PC-3 (cell line): Measurements from ENCODE around the gene NTF3. TPM values are rescaled to one million over a fixed set of nuclear protein-coding genes. Genes with fewer than 3 reads are reported as not detected.

ENCODE experiments used
- ATAC-seq: fragments of 200-7000 bp; cut with Tn5 transposase; 2 replicates; pipeline ENCODE4 v1.9.1; 2020; ENCODE audit warnings: mild to moderate bottlenecking, moderate library complexity
- BruUV-seq: library from RNA; stranded (reverse); fragments of 400-500 nt; replicated peaks from 2 replicates; lab custom pipeline; 2021; lab: Mats Ljungman, UMichigan
- CTCF ChIA-PET: fragments of 300-600 bp; sonication (Branson Sonifier 250); formaldehyde crosslinking; loops from one replicate; lab custom pipeline; 2022; ENCODE audit warnings: antibody characterized with exemption; lab: Charles Lee
- POLR2A ChIA-PET: fragments of 300-600 bp; sonication (Branson Sonifier 250); formaldehyde crosslinking; loops from one replicate; lab custom pipeline; 2022; ENCODE audit warnings: antibody characterized with exemption; ENCODE audit not compliant: unreplicated experiment; lab: Charles Lee
- DNase-seq: peaks from one replicate; pipeline ENCODE4 v3.0.0-alpha.2; 2015
- H2AFZ ChIP-seq: fragments of 300-600 bp; sonication (generic); 2 replicates; pipeline ENCODE4 v1.6.0; 2016; ENCODE audit warnings: antibody characterized with exemption, low read length
- H3F3A ChIP-seq: fragments of 300-600 bp; sonication (generic); one replicate; pipeline ENCODE4 v1.6.0; 2017; ENCODE audit warnings: antibody characterized with exemption, low read length, control low read depth, mild to moderate bottlenecking; ENCODE audit not compliant: unreplicated experiment
- H3K27ac ChIP-seq: fragments of 300-600 bp; sonication (generic); 2 replicates; pipeline ENCODE4 v1.5.1; 2016; ENCODE audit warnings: mild to moderate bottlenecking, low read length
- H3K27me3 ChIP-seq: fragments of 300-600 bp; sonication (generic); 2 replicates; pipeline ENCODE4 v1.6.1; 2016; ENCODE audit warnings: low read length, mixed read lengths
- H3K36me3 ChIP-seq: fragments of 300-600 bp; sonication (generic); 2 replicates; pipeline ENCODE4 v1.6.1; 2016; ENCODE audit warnings: low read depth, mixed run types, low read length, mixed read lengths
- H3K4me1 ChIP-seq: fragments of 300-600 bp; sonication (generic); 2 replicates; pipeline ENCODE4 v1.5.1; 2016; ENCODE audit warnings: low read length; ENCODE audit not compliant: insufficient read depth
- H3K4me2 ChIP-seq: fragments of 300-600 bp; sonication (generic); 2 replicates; pipeline ENCODE4 v1.6.0; 2016; ENCODE audit warnings: low read length
- H3K4me3 ChIP-seq: fragments of 300-600 bp; sonication (generic); 2 replicates; pipeline ENCODE4 v1.5.1; 2016; ENCODE audit warnings: mild to moderate bottlenecking, low read length, mixed read lengths
- H3K79me2 ChIP-seq: fragments of 300-600 bp; sonication (generic); 2 replicates; pipeline ENCODE4 v1.6.1; 2017; ENCODE audit warnings: low read length, mixed read lengths
- H3K9ac ChIP-seq: fragments of 300-600 bp; sonication (generic); 2 replicates; pipeline ENCODE4 v1.6.0; 2016; ENCODE audit warnings: mild to moderate bottlenecking, low read length
- H3K9me2 ChIP-seq: fragments of 300-600 bp; sonication (generic); replicated peaks from 2 replicates; pipeline ENCODE4 v1.6.1; 2016; ENCODE audit warnings: mixed run types, low read length, mixed read lengths
- H3K9me3 ChIP-seq: fragments of 300-600 bp; sonication (generic); 2 replicates; pipeline ENCODE4 v1.6.1; 2016; ENCODE audit warnings: low read length, mixed read lengths
- H4K20me1 ChIP-seq: fragments of 300-600 bp; sonication (generic); 2 replicates; pipeline ENCODE4 v1.6.1; 2016; ENCODE audit warnings: low read length, mixed read lengths
- EZH2 ChIP-seq: fragments of 300-600 bp; sonication (generic); IDR thresholded peaks from one replicate; pipeline ENCODE4 v1.6.1; 2017; ENCODE audit warnings: antibody characterized with exemption, mild to moderate bottlenecking, low read length; ENCODE audit not compliant: unreplicated experiment
- EZH2phosphoT487 ChIP-seq: fragments of 300-600 bp; sonication (generic); IDR thresholded peaks from 2 replicates; pipeline ENCODE4 v1.6.1; 2018; ENCODE audit warnings: mild to moderate bottlenecking, antibody characterized with exemption, low read length, borderline replicate concordance
- intact Hi-C: fragments of 100-400 bp; cut with micrococcal nuclease; formaldehyde crosslinking; loops from 2 replicates; pipeline ENCODE4 v1.9.0; 2023
- total RNA-seq: library from RNA; depleted of rRNA; stranded (reverse); fragments of >200 nt; gene quantifications from 2 replicates; pipeline ENCODE4 v1.2.3, GENCODE V29; 2014
- TF ChIP-seq, protein P1 (sequence below): fragments of 300-600 bp; sonication (generic); conservative IDR thresholded peaks from 2 replicates; pipeline ENCODE4 v1.5.1; 2017; ENCODE audit warnings: antibody characterized with exemption, low read depth, mild to moderate bottlenecking, low read length

The NTF3 gene
- total RNA-seq, 1 experiment from 2014 or later: not detected

DNA sequence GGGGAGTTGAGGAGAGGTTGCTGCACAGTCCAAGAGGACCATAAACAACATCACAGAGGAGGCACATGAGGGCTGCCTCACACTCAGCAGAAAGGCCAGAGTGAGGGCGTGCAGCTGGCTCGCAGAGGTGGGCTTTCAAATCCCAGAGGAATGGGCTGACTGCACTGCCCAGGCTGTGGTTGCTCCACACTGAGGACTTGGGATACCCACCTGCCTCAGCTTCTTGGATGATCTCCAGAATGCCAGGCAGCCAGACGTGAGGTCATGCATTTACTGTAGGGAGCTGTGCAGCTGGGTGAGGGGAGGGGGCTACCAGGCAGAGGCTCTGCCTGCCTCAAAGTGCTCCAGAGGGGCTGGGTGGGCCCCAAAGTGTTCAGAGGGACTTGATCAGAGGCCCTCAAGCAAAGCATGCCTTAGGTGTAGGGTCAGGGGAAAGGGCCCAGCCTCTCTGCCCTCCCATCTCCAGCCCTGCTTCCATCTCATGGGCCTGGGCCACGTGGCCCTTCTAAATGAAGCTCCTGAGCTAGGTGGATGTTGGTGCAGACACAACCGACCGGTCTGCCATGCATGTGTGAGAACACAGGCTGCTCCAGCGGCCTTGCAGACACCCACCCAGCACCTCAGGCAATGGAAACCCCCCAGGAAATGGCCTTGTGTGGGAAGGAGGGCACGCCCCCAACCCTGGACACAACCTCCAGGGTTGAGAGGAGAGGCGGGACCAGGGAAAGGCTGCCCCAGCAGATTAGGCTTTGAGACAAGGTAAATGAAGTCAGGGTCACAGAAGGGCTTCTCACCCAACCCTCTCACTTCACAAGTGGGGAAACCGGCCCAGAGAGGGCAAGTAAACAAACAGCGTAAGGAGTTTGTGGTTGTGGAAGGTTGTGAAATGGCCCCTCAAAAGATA lies 90.8 kb downstream of the NTF3 start:
- no peak for TF ChIP-seq EZH2
- TF ChIP-seq, protein P1, sequence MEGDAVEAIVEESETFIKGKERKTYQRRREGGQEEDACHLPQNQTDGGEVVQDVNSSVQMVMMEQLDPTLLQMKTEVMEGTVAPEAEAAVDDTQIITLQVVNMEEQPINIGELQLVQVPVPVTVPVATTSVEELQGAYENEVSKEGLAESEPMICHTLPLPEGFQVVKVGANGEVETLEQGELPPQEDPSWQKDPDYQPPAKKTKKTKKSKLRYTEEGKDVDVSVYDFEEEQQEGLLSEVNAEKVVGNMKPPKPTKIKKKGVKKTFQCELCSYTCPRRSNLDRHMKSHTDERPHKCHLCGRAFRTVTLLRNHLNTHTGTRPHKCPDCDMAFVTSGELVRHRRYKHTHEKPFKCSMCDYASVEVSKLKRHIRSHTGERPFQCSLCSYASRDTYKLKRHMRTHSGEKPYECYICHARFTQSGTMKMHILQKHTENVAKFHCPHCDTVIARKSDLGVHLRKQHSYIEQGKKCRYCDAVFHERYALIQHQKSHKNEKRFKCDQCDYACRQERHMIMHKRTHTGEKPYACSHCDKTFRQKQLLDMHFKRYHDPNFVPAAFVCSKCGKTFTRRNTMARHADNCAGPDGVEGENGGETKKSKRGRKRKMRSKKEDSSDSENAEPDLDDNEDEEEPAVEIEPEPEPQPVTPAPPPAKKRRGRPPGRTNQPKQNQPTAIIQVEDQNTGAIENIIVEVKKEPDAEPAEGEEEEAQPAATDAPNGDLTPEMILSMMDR: no peak
- no peak for TF ChIP-seq EZH2phosphoT487
- Histone ChIP-seq H3K4me3 (no peak overlapping the region), H3K27ac (no peak overlapping the region), H4K20me1 (no peaks in the 10 kb centered on the region), H3K9me2 (no peaks in the 10 kb centered on the region), H3K4me2 (no peak overlapping the region), H3K27me3 (no peaks in the 10 kb centered on the region), H3K9ac (no peak overlapping the region), H3F3A (no peaks in the 10 kb centered on the region), H2AFZ (no peak overlapping the region), H3K9me3 (no peaks in the 10 kb centered on the region), H3K79me2 (no peaks in the 10 kb centered on the region), H3K36me3 (no peaks in the 10 kb centered on the region), H3K4me1 (no peaks in the 10 kb centered on the region)
- POLR2A ChIA-PET: no interaction called here
- intact Hi-C loops: no loop called here
- no peak for DNase-seq
- no peak for ATAC-seq
- CTCF ChIA-PET: no interaction called here
- BruUV-seq: no TSS peak

DNA sequence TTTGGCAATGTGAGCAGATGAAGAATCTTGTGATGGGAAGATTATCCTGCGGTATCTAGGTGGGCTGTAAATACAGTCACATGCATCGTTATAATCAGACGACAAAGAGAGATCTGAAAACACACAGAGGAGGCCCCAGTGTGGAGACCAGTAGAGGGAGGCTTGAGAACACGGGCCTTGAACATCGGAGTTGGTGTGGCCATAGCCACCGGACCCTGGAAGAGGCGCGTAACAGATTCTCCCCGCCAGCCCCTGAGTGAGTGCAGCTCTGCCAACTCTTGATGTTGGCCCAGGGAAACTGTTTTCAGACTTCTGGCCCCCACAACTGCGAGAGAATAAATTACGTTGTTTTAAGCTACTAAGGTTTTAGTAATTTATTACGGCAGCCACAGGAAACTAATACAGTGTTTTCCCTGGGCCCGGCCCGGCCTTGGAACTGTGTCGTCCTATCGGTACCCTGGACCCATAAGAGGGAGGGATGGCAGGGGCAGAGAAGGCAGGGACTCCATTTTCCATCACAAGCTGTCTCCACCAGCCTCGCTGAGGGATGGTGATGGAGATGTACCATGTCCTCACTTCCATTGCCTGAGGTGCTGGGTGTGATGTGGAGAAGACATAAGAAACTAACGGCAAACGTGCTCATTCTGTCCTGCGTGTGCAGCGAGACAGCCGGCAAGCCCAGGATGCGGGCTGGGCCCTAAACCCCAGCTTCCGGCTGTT lies 91.6 kb downstream of the NTF3 start:
- ATAC-seq (no peak), DNase-seq (no peak)
- ChIA-PET CTCF (no interaction called here), POLR2A (no interaction called here)
- Histone ChIP-seq H3K4me2 (no peak overlapping the region), H3K27ac (no peak overlapping the region), H3F3A (no peaks in the 10 kb centered on the region), H3K9ac (no peak overlapping the region), H3K4me3 (no peak overlapping the region), H3K36me3 (no peaks in the 10 kb centered on the region), H3K4me1 (no peaks in the 10 kb centered on the region), H3K9me2 (no peaks in the 10 kb centered on the region), H2AFZ (no peak overlapping the region), H4K20me1 (no peaks in the 10 kb centered on the region), H3K9me3 (no peaks in the 10 kb centered on the region), H3K27me3 (no peaks in the 10 kb centered on the region), H3K79me2 (no peaks in the 10 kb centered on the region)
- no TSS peak for BruUV-seq
- no peak for TF ChIP-seq EZH2
- TF ChIP-seq, protein P1: no peak
- no peak for TF ChIP-seq EZH2phosphoT487
- intact Hi-C loops: no loop called here
